HG03175 (cell line): ENCODE data around the gene INCENP.

Source experiments
- ATAC-seq: cut with Tn5 transposase; IDR thresholded peaks from one replicate; pipeline ENCODE4 v1.9.1; 2021; ENCODE audit warnings: mild to moderate bottlenecking, moderate library complexity; ENCODE audit not compliant: unreplicated experiment

Gene INCENP

GRCh38 chr11:62124186-62125113 lies 639 bp downstream of the INCENP start:
- peak; percentile 36 for ATAC-seq

GRCh38 chr11:62125316-62125715 lies 1.5 kb downstream of the INCENP start:
- no peak for ATAC-seq

DNA sequence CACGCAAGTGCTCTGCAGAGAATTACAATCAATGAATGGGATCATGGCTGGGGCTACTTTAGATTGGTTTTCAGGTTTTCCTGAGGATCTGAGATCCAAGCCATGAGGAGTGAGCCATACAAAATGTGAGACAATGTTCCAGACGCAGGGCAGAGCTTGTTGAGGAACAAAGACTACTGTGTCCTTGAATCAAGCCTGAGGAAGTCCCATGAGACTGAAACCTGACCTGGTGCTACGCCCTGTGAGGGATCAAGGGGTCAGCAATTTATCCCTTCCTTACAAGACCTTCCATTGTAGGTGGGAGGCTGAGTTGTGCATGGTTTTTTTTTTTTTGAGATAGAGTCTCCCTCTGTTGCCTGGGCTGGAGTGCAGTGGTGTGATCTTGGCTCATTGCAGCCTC lies 2.1 kb downstream of the INCENP start:
- ATAC-seq: no peak

DNA sequence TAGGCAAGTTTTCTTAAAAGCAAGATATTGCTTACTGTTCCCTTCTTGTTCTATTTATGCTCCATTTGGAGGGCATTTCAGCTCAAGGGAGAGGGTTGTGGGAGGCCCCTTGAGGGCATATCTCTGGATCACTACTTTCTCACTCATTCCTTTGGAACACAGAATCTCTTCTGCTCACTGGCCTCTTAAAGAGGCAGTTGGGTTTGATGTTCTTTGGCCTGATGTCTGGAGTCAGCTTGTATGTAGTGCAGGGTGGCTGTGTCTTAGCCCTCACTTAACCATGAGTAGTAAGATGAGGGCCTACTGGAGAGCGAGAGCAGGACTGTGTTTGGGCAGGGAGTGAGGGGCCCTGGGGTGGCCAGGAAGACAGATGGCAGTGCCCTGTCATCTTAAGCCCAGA lies 3.6 kb downstream of the INCENP start:
- ATAC-seq: no peak

- ATAC-seq: no peak
Measured at GRCh38 chr11:62127941-62128770, 4.3 kb downstream of the INCENP start.

- ATAC-seq: no peak
Measured at GRCh38 chr11:62128835-62129234, 5.0 kb downstream of the INCENP start.

DNA sequence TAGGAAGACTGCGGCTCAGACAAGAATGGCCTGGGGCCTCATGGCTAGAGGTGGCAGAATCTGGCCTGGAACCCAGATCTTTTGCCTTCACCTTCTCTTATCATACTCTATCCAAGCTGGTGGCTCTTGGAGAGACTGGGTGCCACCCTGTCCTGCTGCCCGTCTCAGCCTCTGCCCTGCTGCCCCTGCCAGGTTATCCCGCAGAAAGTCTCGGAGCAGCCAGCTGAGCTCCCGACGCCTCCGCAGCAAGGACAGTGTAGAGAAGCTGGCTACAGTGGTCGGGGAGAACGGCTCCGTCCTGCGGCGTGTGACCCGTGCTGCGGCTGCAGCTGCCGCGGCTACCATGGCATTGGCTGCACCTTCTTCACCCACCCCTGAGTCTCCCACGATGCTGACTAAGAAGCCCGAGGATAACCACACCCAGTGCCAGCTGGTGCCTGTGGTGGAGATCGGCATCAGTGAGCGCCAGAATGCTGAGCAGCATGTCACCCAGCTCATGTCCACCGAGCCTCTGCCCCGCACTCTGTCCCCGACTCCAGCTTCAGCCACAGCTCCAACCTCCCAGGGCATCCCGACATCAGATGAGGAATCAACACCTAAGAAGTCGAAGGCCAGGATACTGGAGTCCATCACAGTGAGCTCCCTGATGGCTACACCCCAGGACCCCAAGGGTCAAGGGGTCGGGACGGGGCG lies 5.9 kb downstream of the INCENP start:
- no peak for ATAC-seq

DNA sequence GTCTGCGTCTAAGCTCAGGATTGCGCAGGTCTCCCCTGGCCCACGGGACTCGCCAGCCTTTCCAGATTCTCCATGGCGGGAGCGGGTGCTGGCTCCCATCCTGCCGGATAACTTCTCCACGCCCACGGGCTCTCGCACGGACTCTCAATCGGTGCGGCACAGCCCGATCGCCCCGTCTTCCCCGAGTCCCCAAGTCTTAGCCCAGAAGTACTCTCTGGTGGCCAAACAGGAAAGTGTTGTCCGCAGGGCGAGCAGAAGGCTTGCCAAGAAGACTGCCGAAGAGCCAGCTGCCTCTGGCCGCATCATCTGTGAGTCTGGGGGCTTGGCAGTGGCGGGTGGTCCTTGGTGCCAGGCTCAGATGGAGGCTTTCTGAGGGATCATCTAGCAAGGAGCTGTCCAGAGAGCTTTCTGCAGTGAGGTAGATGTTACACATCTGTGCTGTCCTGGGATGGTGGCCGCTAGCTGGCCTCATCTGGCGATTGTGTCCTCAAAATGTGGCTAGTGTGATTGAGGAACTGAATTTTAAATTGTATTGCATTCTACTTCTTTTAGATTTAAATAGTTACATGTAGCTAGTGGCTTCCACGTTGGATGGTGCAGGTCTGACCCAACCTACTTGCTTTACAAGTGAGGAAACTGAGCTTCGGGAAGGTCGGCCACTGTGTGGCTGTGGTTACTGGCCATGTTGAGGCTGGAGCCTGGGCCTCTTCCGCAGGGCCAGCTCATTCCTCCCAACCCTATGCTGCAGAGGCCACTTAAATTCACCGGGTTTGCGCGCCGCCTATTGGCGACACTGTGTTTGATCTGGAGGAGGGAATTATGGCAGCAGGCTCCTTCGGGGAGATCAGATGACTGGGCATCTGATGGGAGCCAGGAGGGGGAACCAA lies 6.7 kb downstream of the INCENP start:
- ATAC-seq: no peak

GRCh38 chr11:62131170-62131464 lies 7.3 kb downstream of the INCENP start:
- no peak for ATAC-seq

DNA sequence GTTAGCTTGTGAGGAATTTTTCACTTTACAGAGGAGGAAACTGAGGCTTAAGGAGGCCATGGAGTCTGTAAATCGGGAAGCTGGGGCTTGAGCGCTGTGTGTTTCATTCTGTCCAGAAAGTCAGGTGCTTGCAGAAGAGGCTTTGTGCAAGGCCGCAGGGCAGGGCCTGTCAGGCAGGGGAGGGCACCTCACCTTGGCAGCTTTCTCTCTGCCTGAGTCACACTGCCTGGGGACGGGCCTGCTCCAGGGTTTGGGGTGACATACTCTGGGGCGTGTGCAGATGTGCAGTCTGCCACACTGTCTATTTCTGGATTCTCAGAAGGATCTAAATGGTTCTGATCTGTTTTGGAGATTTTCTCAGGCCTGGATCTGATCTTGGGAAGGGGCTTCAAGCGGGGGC lies 8.4 kb downstream of the INCENP start:
- ATAC-seq: no peak

DNA sequence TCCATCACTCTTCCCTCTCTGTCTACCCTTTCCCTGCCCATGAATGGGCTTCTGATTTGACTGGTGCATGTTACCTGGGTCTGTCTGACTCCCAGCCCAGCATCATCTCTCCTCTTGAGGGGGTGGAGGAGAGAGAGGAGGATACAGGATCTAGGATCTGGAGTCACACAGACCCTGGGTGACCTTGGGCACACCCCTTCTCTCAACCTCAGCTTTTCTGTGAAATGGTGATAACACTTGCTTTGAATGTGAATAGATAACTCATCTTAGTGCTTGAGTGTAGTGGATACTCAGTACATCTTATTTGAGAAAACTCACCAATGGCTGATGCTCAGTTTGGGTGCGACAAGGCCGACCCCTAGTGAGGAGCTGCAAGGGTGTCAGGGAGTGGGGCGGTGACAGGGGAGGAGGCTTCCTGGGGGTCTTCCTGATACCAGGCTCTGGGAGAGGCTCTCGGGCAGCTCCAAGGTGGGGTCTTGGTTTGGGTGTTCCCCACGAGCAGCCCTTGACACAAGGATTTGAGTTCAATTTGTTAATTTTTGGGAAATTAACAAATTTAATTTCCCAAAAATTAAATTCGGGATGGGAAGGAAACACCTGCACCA lies 9.0 kb downstream of the INCENP start:
- no peak for ATAC-seq

GRCh38 chr11:62133328-62134065 lies 9.7 kb downstream of the INCENP start:
- no peak for ATAC-seq

GRCh38 chr11:62137276-62137861 lies 13.6 kb downstream of the INCENP start:
- ATAC-seq: no peak

DNA sequence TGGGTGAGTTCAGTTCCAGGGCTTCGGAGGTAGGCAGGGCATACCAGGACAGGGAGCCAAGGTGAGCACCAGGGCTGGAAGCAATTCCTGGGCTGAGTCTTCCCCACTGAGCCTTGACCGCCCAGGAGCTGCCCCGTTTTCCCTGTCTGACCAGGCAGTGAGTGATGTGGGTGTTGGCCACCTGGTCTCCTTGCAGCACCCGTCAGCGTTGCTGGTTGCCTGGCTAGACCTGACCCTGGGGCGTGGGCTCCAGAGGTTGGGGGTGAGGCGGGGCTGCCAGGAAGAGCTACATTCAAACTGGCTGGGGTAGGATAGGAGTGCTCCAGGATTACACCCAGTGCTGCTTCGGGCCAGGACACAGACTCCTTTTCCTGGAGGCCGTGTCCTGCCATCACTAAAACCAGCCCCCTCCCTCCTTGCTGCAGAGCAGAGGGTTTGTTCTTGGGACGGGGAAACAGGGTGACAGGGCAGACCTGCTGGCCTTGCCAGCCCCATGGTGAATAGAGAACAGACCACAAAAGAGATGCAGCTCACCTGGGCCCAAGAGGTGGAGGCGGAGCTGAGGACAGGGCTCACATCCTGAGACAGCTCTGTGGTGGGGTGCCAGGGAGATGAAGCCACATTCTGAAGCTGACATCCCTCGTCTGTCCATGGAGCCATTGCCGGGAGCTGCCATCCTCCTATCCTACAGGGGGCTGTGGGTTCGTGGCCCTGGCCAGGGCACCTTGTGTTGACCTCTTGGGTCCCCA lies 14.2 kb downstream of the INCENP start:
- no peak for ATAC-seq

DNA sequence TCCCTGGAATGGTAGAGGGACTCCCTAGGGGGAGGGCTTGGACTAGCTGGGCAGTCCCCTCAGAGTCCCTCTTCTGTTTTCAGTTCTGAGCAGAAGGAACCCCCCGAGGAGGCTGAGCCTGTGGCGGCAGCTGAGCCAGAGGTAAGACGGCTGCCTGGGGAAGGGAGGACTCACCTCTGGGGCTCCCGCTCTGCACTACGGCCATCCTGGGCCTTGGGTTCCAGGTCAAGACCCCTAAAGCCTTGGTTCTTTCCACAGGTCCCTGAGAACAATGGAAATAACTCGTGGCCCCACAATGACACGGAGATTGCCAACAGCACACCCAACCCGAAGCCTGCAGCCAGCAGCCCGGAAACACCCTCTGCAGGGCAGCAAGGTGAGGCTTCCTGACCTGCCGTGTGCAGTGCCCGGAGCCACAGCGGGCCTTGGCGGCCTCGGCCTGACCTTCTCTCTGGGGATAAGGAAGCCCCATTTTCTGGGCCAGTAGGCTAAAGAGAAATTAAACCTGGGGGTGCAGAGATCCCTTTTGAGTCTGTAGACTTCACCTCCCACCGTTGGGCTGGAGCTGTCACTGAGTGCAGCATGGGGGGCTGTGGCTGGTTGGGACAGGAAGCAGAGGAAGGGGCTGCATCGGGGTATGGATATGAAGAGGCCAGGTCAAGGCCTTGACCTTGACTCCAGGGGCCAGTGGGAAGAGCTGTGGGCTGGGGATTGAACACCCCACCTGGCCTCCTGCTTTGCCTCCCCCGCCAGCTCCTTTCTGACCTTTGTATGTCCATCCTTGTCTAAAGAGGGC lies 15.0 kb downstream of the INCENP start:
- no peak for ATAC-seq

DNA sequence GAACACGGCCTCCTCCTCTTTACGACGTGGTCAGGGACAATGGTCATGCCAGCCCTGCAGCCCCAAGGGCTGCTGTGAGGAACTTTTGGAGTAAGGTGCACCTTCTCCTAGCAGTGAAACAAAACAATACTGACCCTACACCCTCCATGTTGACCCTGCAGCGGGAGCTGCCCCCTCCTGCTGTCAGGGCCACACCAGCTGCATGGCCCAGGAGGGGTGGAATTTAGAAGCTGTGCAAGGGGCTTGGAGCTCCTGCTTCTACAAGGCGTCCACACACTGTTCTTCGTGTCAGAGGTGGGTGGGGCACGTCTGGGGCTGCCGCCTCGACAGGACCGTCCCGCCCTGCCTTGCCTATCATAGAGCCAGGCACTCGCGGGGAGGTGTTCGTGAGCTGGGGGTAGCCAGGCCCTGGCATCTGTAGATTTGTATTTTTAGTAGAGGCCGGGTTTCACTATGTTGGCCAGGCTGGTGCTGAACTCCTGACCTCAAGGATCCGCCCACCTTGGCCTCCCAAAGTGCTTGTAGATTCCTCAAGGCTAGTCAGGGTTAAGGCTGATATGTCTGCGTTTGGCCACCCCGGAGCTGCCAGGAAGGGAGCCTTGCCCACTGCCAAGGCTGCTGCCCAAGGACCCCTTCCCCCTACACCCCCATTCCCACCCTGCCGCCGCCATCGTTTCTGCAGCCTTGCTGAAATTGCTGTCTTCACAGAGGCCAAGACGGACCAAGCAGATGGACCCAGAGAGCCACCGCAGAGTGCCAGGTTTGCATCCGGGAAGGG lies 15.9 kb downstream of the INCENP start:
- no peak for ATAC-seq
